GM12875 (cell line): ENCODE measurements around the gene USP28.

Source experiments
- H3K4me3 ChIP-seq: one replicate; pipeline ENCODE4 v1.5.1; 2011; ENCODE audit warnings: low read depth, low read length, control low read depth
- CTCF ChIP-seq: IDR thresholded peaks from 2 replicates; pipeline ENCODE4 v1.5.1; 2011; ENCODE audit warnings: low read depth, mild to moderate bottlenecking, control low read depth, inconsistent platforms, low read length, moderate library complexity, borderline replicate concordance; ENCODE audit not compliant: insufficient read depth

USP28 gene

GRCh38 chr11:113867843-113868503 is 7.4 kb downstream of the USP28 start:
- no peak overlapping the region for H3K4me3 ChIP-seq

GRCh38 chr11:113865873-113866272 is 9.5 kb downstream of the USP28 start:
- no peak for TF ChIP-seq CTCF
- no peak overlapping the region for H3K4me3 ChIP-seq

More at GRCh38 chr11:113867843-113868503, 7.4 kb downstream of the USP28 start:
- no peak for TF ChIP-seq CTCF

GRCh38 chr11:113864410-113864809 is 11.0 kb downstream of the USP28 start:
- TF ChIP-seq CTCF = no peak

GRCh38 chr11:113862435-113862834 is 12.9 kb downstream of the USP28 start:
- H3K4me3 ChIP-seq = no peak overlapping the region
- no peak for TF ChIP-seq CTCF

More at GRCh38 chr11:113864410-113864809, 11.0 kb downstream of the USP28 start:
- no peak overlapping the region for H3K4me3 ChIP-seq

- no peak for TF ChIP-seq CTCF
- no peak overlapping the region for H3K4me3 ChIP-seq
Observed at GRCh38 chr11:113859665-113860064, 15.7 kb downstream of the USP28 start.

- H3K4me3 ChIP-seq = no peak overlapping the region
- no peak for TF ChIP-seq CTCF
Observed at GRCh38 chr11:113856966-113857759, 18.2 kb downstream of the USP28 start.

- H3K4me3 ChIP-seq = no peak overlapping the region
- TF ChIP-seq CTCF = no peak
Observed at GRCh38 chr11:113855803-113856202, 19.6 kb downstream of the USP28 start.
